ENCODE data around the gene CDH3.
A peak's percentile ranks its signal among the peaks of the same experiment; 100 is the strongest.

The CDH3 gene

DNA sequence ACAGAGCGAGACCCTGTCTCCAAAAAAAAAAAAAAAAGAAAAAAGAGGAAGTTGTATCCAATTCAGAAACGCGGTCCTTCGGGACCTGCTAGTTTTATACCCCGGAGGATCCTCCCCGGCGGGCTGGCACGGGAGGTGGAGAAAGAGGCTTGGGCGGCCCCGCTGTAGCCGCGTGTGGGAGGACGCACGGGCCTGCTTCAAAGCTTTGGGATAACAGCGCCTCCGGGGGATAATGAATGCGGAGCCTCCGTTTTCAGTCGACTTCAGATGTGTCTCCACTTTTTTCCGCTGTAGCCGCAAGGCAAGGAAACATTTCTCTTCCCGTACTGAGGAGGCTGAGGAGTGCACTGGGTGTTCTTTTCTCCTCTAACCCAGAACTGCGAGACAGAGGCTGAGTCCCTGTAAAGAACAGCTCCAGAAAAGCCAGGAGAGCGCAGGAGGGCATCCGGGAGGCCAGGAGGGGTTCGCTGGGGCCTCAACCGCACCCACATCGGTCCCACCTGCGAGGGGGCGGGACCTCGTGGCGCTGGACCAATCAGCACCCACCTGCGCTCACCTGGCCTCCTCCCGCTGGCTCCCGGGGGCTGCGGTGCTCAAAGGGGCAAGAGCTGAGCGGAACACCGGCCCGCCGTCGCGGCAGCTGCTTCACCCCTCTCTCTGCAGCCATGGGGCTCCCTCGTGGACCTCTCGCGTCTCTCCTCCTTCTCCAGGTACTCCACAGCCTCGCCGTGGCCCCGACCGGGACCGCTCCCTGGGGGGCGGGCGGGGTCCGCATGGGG lies at the start of gene CDH3:
Gene CDH3 (plus strand): TSS at position 596 of the 779 bp plus-strand sequence. CDS start 70 bp downstream, at position 666.
- DNase-seq, result peak; percentile 1

DNA sequence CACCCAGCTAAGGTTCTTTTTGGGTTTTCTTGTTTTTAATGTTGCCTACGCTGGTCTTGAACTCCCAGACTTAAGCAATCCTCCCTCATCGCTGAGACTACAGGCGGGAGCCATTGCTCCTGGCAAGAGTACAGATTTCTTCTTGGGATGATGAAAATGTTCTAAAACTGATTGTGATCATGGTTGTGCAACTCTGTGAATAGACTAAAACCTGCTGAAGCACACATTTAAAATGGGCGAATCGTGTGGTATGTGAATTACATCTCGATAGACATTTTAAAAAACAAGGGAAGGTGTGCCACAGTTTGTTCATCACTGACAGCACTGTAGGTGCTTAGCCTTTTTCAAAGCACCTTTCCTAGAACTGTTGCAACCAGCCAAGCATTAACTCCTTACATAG lies 48.8 kb upstream of the CDH3 start:
- DNase-seq, result no peak

DNA sequence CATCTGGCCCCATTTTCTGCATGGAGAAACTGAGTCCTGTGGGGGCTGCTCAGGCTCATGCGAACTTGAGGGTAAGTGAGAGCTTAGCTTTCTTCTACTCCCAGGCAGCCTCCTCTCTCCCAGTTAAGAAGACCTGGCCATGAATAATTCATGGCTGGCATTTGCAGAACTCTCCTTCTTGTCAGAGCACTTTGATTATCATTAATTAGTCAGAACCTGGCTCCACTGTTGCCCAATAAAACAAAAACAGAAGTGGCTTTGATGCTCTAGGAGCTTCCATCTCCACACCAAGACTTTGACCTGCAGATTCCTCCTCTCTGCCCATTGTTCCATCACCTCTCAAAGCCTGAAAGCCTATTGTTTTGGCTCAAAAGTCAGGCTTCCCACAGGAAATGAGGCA lies 45.5 kb upstream of the CDH3 start:
- DNase-seq, result no peak

GRCh38 chr16:68605746-68606145 lies 39.4 kb upstream of the CDH3 start:
- DNase-seq, result no peak

- DNase-seq, result no peak
Measured at GRCh38 chr16:68607443-68607842, 37.7 kb upstream of the CDH3 start.

DNA sequence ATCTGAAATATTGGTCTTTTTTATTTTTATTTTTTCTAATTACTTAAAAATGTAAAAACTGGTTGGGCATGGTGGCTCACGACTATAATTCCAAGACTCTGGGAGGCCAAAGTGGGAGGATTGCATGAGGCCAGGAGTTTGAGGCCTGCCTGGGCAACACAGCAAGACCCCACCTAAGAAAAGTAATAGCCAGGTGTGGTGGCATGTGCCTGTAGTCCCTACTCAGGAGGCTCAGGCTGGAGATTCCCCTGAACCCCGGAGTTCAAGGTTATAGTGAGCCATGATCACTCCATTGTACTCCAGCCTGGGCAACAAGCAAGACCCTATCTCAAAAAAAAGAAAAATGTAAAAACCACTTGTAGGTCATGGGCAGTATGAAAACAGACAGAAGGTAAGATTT lies 36.8 kb upstream of the CDH3 start:
- no peak for DNase-seq

DNA sequence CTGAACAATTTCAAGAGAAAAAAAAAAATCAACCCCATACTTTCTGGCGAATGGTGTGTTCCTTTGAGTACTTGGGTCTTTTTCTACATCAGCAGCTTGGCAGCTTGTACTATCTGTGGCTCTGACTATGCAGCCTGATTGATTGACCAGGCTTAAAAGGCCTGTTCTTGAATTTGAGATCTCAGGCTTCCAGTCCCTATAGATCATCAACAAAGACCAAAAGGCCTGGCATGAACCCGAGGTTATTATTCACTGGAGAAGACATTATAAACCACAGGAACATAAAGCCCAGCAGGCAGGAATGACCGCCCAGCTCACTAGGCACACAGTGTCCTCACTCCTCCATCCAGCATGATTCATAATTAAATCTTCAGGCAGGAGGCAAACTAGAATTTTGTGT lies 32.1 kb upstream of the CDH3 start:
- no peak for DNase-seq

- DNase-seq, result no peak
Measured at GRCh38 chr16:68617734-68618133, 27.4 kb upstream of the CDH3 start.

DNA sequence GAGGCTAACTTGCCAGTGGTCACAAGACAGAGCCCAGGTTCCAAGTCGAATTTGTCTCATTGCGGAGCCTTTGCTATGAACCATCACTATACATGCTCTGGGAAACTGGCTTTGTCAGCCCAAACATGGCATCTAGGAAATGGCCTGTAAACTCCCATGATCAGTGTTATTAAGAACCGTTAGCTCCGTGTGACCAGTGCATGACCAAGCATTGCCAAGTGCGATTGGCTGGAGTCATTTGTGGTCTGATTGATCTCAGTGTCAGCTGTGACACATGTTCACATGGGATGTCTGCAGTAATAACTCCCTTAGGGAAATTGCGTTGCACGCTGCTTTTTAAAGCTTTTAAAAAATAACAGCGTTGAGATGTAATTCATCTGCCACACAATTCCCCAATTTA lies 18.6 kb upstream of the CDH3 start:
- DNase-seq, result no peak

DNA sequence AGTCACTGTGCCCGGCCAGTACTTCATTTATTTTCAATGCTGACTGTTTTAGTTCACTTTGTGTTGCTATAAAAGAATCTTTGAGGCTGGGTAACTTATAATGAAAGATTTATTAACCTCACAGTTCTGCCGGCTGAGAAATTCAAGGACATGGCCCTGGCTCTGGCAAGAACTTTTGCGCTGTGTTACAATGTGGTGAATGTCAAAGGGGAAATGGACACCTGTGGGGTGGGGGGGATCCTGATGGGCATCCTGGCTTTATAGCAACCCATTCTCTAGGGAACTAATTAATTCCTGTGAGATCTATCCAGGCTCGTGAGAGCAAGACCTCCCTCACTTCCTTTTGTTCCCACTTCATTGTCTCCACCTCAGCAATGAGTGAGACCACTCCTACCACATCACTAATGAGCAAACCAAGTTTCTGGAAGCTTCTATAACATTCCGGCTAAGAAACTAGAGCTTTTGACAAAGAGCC lies 17.1 kb upstream of the CDH3 start:
- DNase-seq, result no peak

- DNase-seq, result no peak
Measured at GRCh38 chr16:68629351-68629910, 15.7 kb upstream of the CDH3 start.

- no peak for DNase-seq
Measured at GRCh38 chr16:68636064-68636560, 9.0 kb upstream of the CDH3 start.

DNA sequence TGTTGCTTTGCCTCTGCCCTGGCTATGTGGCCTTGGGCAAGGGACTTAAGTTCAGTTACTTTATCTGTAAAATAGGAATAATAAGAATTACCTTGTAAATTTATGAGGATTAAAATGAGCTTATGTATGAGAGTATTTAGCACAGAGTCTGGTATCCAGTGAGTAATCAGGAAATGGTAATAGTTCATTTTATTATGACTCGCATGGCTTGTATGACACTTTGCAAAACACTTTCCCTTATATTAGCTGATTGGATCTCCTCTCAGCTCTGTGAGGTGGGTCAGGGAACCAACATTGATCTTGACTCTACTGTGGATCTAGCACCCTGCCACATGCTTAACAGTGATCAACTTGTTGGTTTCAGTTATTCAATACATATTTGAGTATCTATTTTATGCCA lies 8.3 kb upstream of the CDH3 start:
- DNase-seq, result no peak

GRCh38 chr16:68640972-68641371 lies 4.1 kb upstream of the CDH3 start:
- no peak for DNase-seq

- no peak for DNase-seq
Measured at GRCh38 chr16:68642047-68642435, 3.1 kb upstream of the CDH3 start.

- DNase-seq, result peak; percentile 3
Measured at GRCh38 chr16:68642436-68643101, 2.5 kb upstream of the CDH3 start.

DNA sequence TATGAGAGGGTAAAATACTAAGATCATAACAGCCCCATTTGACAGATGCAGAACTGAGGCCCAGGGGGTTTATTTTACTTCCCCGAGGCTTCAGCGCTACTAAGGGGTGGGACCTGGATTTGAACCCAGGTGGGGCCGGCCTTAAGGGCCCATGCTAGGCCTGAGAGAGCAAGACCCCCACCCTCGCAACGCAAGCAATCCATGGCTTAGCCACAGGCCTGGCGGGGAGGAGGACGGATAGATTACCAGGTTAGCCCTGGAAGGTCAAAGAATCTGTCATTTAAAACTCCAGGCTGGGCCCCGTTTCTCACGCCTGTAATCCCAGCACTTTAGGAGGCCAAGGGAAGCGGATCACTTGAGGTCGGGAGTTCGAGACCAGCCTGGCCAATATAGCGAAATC lies 1.9 kb upstream of the CDH3 start:
- DNase-seq, result no peak

- no peak for DNase-seq
Measured at GRCh38 chr16:68643847-68644246, 1.3 kb upstream of the CDH3 start.

GRCh38 chr16:68644296-68644695 lies 814 bp upstream of the CDH3 start:
- no peak for DNase-seq

GRCh38 chr16:68645494-68646388 lies 631 bp downstream of the CDH3 start:
- peak; percentile 1 for DNase-seq

- DNase-seq, result no peak
Measured at GRCh38 chr16:68646953-68647659, 2.0 kb downstream of the CDH3 start.

DNA sequence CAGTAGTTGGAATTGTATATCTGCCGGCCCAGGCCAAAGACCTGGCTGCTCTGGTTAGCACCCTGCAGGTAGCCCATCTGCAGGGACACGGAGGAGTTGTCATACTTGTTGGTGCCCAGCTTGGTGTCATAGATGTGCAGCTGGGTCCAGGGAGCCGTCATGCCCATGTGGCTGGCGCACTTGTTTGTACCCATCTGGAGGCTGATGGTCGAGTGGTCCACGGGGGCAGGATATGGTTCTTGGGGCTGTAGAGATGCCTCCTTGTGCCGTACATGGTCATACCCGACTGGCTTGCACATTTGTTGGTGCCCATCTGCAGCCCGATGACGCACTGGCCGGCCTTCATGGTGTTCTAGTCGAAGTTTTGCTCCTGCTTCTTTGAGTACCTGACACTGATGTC lies 6.0 kb downstream of the CDH3 start:
- no peak for DNase-seq

Measured in NCI-H2107 (cell line).